ENCODE data around the gene RUVBL1.

Gene RUVBL1

DNA sequence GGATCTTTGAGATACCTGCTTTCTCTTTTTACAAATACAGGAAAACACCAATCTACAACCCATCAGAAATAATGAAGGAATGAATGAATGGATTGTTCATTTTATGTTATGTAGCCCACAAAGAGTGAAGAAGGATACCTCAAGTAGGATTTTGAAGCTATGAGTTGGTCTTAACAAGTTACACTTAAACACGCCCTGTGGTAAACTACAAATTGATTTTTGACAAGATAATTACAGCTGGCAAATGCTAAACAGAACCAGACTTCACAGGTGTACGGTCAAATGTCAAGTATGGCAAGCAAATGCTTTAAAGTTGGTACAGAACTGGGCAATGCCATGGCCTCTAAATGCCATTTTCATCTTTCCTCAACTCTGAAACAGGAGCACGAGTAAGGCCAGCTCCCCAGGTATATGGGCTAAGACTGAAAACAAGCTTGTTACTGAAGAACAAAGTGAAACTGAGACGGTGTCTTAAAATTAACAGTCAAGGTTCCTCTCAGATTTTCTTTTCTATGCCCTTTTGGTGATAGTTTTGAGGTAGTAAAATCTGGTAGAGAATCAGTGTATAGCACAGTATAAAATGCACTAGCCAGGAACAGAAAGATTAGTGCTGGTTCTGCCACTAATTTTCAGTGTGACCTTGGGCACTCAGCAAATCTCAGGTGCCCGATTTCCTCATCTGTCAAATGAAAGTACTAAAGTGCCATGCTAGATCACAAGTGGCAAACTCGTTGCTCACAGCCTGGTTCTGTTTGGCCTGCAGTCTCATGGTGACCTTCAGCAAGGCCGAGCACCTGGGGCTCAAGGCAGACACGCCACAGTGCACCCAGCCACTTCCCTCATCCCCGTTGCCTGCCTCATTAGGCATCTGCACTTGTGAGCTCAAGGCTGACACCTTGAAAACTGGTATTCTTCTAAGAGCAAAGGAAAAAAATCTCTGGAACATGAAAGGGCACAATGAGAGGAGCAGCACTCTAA lies 9.5 kb downstream of the RUVBL1 start:
- DNase-seq (ENCODE audit: insufficient read length, low spot score) (no peak), FAIRE-seq (no peak)
- TF ChIP-seq POLR2A (IDR thresholded peaks at IDR 0.05; ENCODE audit: low read depth, low read length), result no peak

DNA sequence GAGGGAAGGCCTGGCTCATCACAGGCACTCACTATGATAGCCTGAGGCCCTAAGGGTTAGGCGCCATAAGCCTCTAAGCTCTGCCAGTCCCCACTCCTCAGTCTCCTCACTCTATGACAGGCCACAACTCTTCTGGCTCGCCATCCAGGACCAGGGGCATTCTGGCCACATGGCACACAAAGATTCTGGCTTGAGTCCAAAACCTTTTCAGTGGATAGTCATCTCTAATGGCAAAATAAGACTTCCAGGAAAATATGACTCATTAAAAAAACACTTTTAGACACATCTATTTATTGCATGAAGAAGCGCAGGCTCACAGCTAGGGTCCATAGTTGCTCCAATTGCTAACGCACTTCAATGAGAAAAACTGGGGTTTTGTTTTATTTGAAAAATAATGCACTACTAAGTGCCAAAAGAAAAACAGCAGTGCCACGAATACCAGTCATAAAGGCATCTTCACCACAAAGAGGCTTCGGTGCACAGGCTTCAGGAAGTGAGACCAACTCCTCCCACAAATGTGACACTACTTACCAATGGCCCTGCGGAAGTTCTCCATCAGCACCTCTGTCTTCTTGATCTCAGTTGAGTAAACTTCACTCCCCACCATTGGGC lies 11.1 kb downstream of the RUVBL1 start:
- DNase-seq (ENCODE audit: insufficient read length, low spot score) (peak; percentile 64), FAIRE-seq (peak; percentile 91)
- TF ChIP-seq POLR2A (IDR thresholded peaks at IDR 0.05; ENCODE audit: low read depth, low read length), result no peak

GRCh38 chr3:128111147-128111546 lies 12.5 kb downstream of the RUVBL1 start:
- FAIRE-seq (no peak), DNase-seq (ENCODE audit: insufficient read length, low spot score) (no peak)
- TF ChIP-seq POLR2A (IDR thresholded peaks at IDR 0.05; ENCODE audit: low read depth, low read length), result no peak

- TF ChIP-seq POLR2A (IDR thresholded peaks at IDR 0.05; ENCODE audit: low read depth, low read length), result no peak
- no peak for DNase-seq (ENCODE audit: insufficient read length, low spot score)
- no peak for FAIRE-seq
Observed at GRCh38 chr3:128107834-128108233, 15.8 kb downstream of the RUVBL1 start.

DNA sequence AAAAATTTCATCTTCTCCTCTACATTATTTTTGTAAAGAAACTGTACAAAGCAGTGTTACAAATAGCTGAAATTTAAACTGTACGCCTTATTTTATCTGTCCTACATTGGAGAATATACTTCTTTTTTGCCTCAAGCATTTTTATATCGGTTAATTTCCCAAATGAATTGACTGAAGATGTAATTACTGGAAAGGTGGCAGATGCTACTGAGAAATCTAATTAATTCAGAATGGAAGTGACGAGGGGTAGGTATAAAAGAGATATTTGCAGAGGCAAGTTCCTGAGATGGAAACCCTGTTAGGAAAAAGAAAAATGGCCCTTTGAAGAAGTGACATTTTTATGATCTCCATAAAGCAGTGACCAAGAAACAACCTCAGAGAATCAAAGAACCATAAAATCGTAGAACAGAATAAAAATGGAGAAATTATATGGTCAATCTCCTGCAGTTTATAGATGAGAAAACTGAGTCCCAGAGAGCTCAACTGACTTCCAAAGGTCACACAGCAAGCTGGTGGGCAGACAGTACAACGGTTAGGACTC lies 20.4 kb downstream of the RUVBL1 start:
- no peak for DNase-seq (ENCODE audit: insufficient read length, low spot score)
- no peak for TF ChIP-seq POLR2A (IDR thresholded peaks at IDR 0.05; ENCODE audit: low read depth, low read length)
- no peak for FAIRE-seq

GRCh38 chr3:128100638-128101037 lies 23.0 kb downstream of the RUVBL1 start:
- FAIRE-seq, result no peak
- TF ChIP-seq POLR2A (IDR thresholded peaks at IDR 0.05; ENCODE audit: low read depth, low read length), result no peak
- no peak for DNase-seq (ENCODE audit: insufficient read length, low spot score)

DNA sequence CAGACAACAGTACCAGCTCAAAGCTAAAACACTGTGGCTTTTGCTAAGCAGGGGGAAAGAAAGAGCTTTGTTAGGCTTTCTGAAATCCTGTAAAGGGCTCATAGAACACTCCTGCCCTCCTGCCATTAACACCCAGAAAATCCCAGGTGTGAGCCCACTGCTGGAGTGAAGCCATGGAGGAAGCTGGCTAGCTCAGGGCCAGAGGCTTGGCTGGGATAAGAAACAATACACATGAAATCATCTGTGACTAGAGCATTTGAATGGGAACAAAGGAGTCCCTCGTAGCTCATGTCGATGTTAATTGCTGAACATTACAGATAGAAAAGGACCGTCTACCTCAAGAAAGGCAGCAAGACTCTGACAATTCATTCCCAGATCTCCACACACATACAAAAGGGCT lies 23.5 kb downstream of the RUVBL1 start:
- DNase-seq (ENCODE audit: insufficient read length, low spot score) (no peak), FAIRE-seq (no peak)
- no peak for TF ChIP-seq POLR2A (IDR thresholded peaks at IDR 0.05; ENCODE audit: low read depth, low read length)

- DNase-seq (ENCODE audit: insufficient read length, low spot score), result no peak
- no peak for FAIRE-seq
- no peak for TF ChIP-seq POLR2A (IDR thresholded peaks at IDR 0.05; ENCODE audit: low read depth, low read length)
Observed at GRCh38 chr3:128098234-128098633, 25.4 kb downstream of the RUVBL1 start.

GRCh38 chr3:128095222-128095703 lies 28.3 kb downstream of the RUVBL1 start:
- peak; percentile 94 for FAIRE-seq
- DNase-seq (ENCODE audit: insufficient read length, low spot score), result peak; percentile 88
- no peak for TF ChIP-seq POLR2A (IDR thresholded peaks at IDR 0.05; ENCODE audit: low read depth, low read length)

DNA sequence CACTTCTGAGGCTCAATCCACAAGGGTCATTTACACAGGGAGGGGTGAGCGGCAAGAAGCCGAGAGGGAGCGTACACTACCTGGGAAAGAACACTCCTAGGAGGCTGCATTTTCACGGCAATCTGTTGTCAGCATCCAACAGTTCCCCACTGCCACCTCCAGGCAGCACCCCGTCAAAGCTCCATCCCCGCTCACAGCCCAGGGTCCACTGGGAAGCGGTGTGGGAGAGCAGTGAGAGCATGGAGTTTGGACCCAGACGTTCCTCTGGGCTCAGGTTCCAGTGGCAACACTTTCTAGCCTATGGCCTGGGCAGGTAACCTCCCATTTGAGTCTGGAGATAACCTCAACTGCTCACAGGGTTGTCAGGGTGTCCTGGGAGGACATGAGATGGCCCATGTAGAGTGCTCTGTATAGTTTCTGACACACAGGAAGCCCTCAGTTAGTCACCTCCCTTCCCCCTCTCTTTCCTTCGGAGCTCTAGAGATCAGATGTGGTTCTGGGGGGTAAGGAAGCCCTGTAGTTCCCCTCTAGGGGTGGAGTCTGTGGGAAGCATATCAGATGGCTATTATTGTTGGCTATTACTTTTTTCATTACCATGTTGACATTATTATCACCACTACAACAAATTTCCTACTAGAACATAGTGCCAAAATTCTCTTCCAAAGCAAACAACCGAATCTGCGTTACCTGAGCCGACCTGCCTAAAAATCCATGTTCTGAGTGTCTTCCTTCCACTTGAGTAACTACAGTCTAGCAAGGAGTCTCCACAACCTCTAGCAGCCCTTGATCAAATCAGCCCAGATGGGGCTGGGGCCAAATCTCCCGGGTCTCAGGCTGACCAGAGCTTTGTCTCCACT lies 29.1 kb downstream of the RUVBL1 start:
- TF ChIP-seq POLR2A (IDR thresholded peaks at IDR 0.05; ENCODE audit: low read depth, low read length), result no peak
- FAIRE-seq (no peak), DNase-seq (ENCODE audit: insufficient read length, low spot score) (no peak)

DNA sequence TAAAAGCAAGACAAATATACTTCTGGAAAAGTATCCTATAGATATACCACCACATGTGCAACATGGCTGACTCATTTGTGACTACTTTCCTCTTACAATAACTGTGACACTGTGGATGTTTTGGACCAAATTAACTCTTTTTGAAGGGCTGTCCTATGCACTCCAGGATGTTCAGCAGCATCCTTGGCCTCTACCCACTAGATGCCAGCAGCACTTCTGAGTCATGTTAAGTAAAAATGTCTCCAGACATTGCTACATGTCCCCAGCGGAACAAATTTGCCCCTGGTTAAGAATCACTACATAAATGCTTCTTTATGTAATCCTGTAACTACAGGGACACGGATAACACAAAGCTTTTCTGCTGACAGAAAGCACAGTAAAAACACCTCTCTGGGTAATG lies 32.0 kb downstream of the RUVBL1 start:
- DNase-seq (ENCODE audit: insufficient read length, low spot score) (no peak), FAIRE-seq (no peak)
- no peak for TF ChIP-seq POLR2A (IDR thresholded peaks at IDR 0.05; ENCODE audit: low read depth, low read length)

DNA sequence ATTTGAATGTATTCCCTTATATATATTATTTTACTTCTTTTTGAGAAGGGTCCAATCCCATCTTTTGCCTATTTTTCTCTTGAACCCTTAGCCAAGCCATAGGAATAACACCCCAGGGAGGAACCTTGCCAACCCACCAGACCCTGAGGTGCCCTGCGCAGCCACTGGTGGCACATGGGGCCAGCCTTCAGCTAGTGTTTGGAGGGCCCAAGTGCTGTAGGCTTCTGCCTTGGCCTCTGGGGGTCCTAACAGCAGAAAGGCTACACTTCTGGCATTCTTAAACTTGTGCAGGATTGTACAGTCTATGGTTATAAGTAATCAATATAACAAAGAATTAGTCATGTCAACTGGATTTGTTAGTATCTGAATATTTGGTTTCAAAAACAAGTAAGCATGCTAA lies 34.5 kb downstream of the RUVBL1 start:
- TF ChIP-seq POLR2A (IDR thresholded peaks at IDR 0.05; ENCODE audit: low read depth, low read length), result no peak
- DNase-seq (ENCODE audit: insufficient read length, low spot score) (no peak), FAIRE-seq (no peak)

DNA sequence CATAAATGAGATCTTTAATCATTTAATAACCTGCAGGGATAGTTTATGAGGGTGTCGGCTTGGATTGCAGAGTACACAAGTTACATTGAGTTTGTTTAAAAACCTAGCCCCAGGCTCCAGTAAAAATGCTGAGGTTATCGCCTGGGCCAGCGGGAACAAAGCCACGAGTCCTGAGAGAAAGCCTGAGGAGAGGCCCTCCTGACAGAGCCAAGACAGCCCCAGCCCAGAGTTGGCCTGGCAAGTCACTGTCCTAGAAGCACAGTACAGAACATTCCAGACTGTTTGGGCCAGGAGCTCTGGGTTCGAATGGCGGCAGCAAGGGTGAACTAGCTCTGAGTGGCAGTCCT lies 39.0 kb downstream of the RUVBL1 start:
- DNase-seq (ENCODE audit: insufficient read length, low spot score) (no peak), FAIRE-seq (no peak)
- TF ChIP-seq POLR2A (IDR thresholded peaks at IDR 0.05; ENCODE audit: low read depth, low read length), result no peak
